K562 (cell line): ENCODE data around the gene SLC1A5. TPM values are rescaled to one million over a fixed set of nuclear protein-coding genes. Genes with fewer than 3 reads are reported as not detected.

Experiments used
- polyA plus RNA-seq, 8 experiments: library from polyadenylated mRNA; depleted of rRNA in 4 of 8; stranded (reverse) in 5 of 8; unstranded in 3 of 8; fragments of >200 nt; fragmentation: Nextera tagmentation in 2 of 8; fragmentation: Illumina TruSeq in 1 of 8; extraction: Ambion mirVana in 2 of 8; extraction: Trizol in 1 of 8; gene quantifications; 2 replicates each; pipeline versions ENCODE4 v1.2.1 to v1.2.3, GENCODE V29; 2011 to 2014; ENCODE audit warnings: inconsistent platforms in 1 of 8, missing spikeins in 1 of 8
- small RNA-seq: library from RNA; depleted of rRNA; stranded (forward); fragments of <200 nt; gene quantifications from one replicate; pipeline ENCODE3, GENCODE V24; 2014
- total RNA-seq, 7 experiments: library from RNA; depleted of rRNA in 6 of 7; stranded (reverse); fragments of >200 nt in 6 of 7; fragmentation: Illumina TruSeq in 2 of 7; extraction: Trizol in 2 of 7; gene quantifications; 2 replicates each; pipeline versions ENCODE4 v1.2.1 to v1.2.3, GENCODE V29; 2011 to 2021; ENCODE audit warnings: low replicate concordance in 1 of 7

SLC1A5 gene
- total and polyA plus RNA-seq, 9 of the 15 experiments (the other 6 are each of a cell fraction or from before 2014, with no cell fraction given) = 31.2 to 417 (median 134) TPM

Small RNAs within 50 kb of the gene (small RNA-seq; reads per million reads assigned to genes)
- not detected for gene AC008622.3
- gene HNRNPMP2 = not detected
- not detected for gene RF00019

Other genes with a start within 250 kb of the SLC1A5 start
Only the 7 nearest of the 10 such genes appear.
- gene GNG8, start 152.4 kb downstream of the SLC1A5 start, total RNA-seq (2014; rRNA removed) = not detected in 2 replicates
- gene GNG8, start 152.4 kb downstream of the SLC1A5 start, total RNA-seq (2014; rRNA removed; fragmentation: Illumina TruSeq; extraction: Trizol) = not detected in 2 replicates
- gene GNG8, start 152.4 kb downstream of the SLC1A5 start, total RNA-seq (2015; rRNA removed; fragmentation: Illumina TruSeq; extraction: Trizol) = not detected in 2 replicates
- not detected in 2 replicates for gene GNG8, start 152.4 kb downstream of the SLC1A5 start, total RNA-seq (2021)
- gene GNG8, start 152.4 kb downstream of the SLC1A5 start, polyA plus RNA-seq (2011; rRNA removed) = not detected in 2 replicates
- gene GNG8, start 152.4 kb downstream of the SLC1A5 start, polyA plus RNA-seq (2014; fragmentation: Illumina TruSeq; extraction: Trizol) = not detected in 2 replicates
- 1 to 10 TPM in 1 of 2 experiments, not detected in 1; 1.3 TPM for gene GNG8, start 152.4 kb downstream of the SLC1A5 start, polyA plus RNA-seq (2014; fragmentation: Nextera tagmentation; extraction: Ambion mirVana)
- not detected in 2 replicates for gene GNG8, start 152.4 kb downstream of the SLC1A5 start, polyA plus RNA-seq (2014; rRNA removed)
- 4.7 and 6.5 TPM in 2 replicates for gene DACT3, start 127.4 kb downstream of the SLC1A5 start, total RNA-seq (2014; rRNA removed)
- 2.8 TPM in 2 replicates for gene DACT3, start 127.4 kb downstream of the SLC1A5 start, total RNA-seq (2014; rRNA removed; fragmentation: Illumina TruSeq; extraction: Trizol)
- 2.3 and 2.5 TPM in 2 replicates for gene DACT3, start 127.4 kb downstream of the SLC1A5 start, total RNA-seq (2015; rRNA removed; fragmentation: Illumina TruSeq; extraction: Trizol)
- gene DACT3, start 127.4 kb downstream of the SLC1A5 start, total RNA-seq (2021) = 5.9 and 6.5 TPM in 2 replicates
- gene DACT3, start 127.4 kb downstream of the SLC1A5 start, polyA plus RNA-seq (2011; rRNA removed) = 3.3 and 3.5 TPM in 2 replicates
- gene DACT3, start 127.4 kb downstream of the SLC1A5 start, polyA plus RNA-seq (2014; fragmentation: Illumina TruSeq; extraction: Trizol) = 4.1 and 4.2 TPM in 2 replicates
- gene DACT3, start 127.4 kb downstream of the SLC1A5 start, polyA plus RNA-seq (2014; fragmentation: Nextera tagmentation; extraction: Ambion mirVana) = under 1 TPM; 0.67 to 0.83 TPM
- gene DACT3, start 127.4 kb downstream of the SLC1A5 start, polyA plus RNA-seq (2014; rRNA removed) = 3.3 and 5.1 TPM in 2 replicates
- 29.2 and 35.1 TPM in 2 replicates for gene PRKD2, start 71.5 kb downstream of the SLC1A5 start, total RNA-seq (2014; rRNA removed)
- 9.9 and 15.0 TPM in 2 replicates for gene PRKD2, start 71.5 kb downstream of the SLC1A5 start, total RNA-seq (2014; rRNA removed; fragmentation: Illumina TruSeq; extraction: Trizol)
- 14.9 and 19.0 TPM in 2 replicates for gene PRKD2, start 71.5 kb downstream of the SLC1A5 start, total RNA-seq (2015; rRNA removed; fragmentation: Illumina TruSeq; extraction: Trizol)
- 57.3 and 60.0 TPM in 2 replicates for gene PRKD2, start 71.5 kb downstream of the SLC1A5 start, total RNA-seq (2021)
- 11.0 and 11.1 TPM in 2 replicates for gene PRKD2, start 71.5 kb downstream of the SLC1A5 start, polyA plus RNA-seq (2011; rRNA removed)
- gene PRKD2, start 71.5 kb downstream of the SLC1A5 start, polyA plus RNA-seq (2014; fragmentation: Illumina TruSeq; extraction: Trizol) = 23.8 and 34.1 TPM in 2 replicates
- gene PRKD2, start 71.5 kb downstream of the SLC1A5 start, polyA plus RNA-seq (2014; fragmentation: Nextera tagmentation; extraction: Ambion mirVana) = 1 to 10 TPM; 1.8 to 4.9 TPM
- 21.1 and 22.4 TPM in 2 replicates for gene PRKD2, start 71.5 kb downstream of the SLC1A5 start, polyA plus RNA-seq (2014; rRNA removed)
- 8.2 and 11.3 TPM in 2 replicates for gene FKRP, start 42.5 kb downstream of the SLC1A5 start, total RNA-seq (2014; rRNA removed)
- 4.9 and 5.0 TPM in 2 replicates for gene FKRP, start 42.5 kb downstream of the SLC1A5 start, total RNA-seq (2014; rRNA removed; fragmentation: Illumina TruSeq; extraction: Trizol)
- gene FKRP, start 42.5 kb downstream of the SLC1A5 start, total RNA-seq (2015; rRNA removed; fragmentation: Illumina TruSeq; extraction: Trizol) = 7.3 and 7.6 TPM in 2 replicates
- gene FKRP, start 42.5 kb downstream of the SLC1A5 start, total RNA-seq (2021) = 11.2 and 14.9 TPM in 2 replicates
- gene FKRP, start 42.5 kb downstream of the SLC1A5 start, polyA plus RNA-seq (2011; rRNA removed) = 3.7 and 5.4 TPM in 2 replicates
- gene FKRP, start 42.5 kb downstream of the SLC1A5 start, polyA plus RNA-seq (2014; fragmentation: Illumina TruSeq; extraction: Trizol) = 6.5 and 10.2 TPM in 2 replicates
- 1 to 10 TPM in 1 of 2 experiments, under 1 TPM in 1; 0.68 to 1.1 TPM for gene FKRP, start 42.5 kb downstream of the SLC1A5 start, polyA plus RNA-seq (2014; fragmentation: Nextera tagmentation; extraction: Ambion mirVana)
- 15.2 and 16.1 TPM in 2 replicates for gene FKRP, start 42.5 kb downstream of the SLC1A5 start, polyA plus RNA-seq (2014; rRNA removed)
- 66.9 and 71.0 TPM in 2 replicates for gene STRN4, start 42.1 kb downstream of the SLC1A5 start, total RNA-seq (2014; rRNA removed)
- gene STRN4, start 42.1 kb downstream of the SLC1A5 start, total RNA-seq (2014; rRNA removed; fragmentation: Illumina TruSeq; extraction: Trizol) = 18.0 and 21.6 TPM in 2 replicates
- 36.9 and 39.2 TPM in 2 replicates for gene STRN4, start 42.1 kb downstream of the SLC1A5 start, total RNA-seq (2015; rRNA removed; fragmentation: Illumina TruSeq; extraction: Trizol)
- gene STRN4, start 42.1 kb downstream of the SLC1A5 start, total RNA-seq (2021) = 79.2 and 82.7 TPM in 2 replicates
- 42.8 and 60.4 TPM in 2 replicates for gene STRN4, start 42.1 kb downstream of the SLC1A5 start, polyA plus RNA-seq (2011; rRNA removed)
- gene STRN4, start 42.1 kb downstream of the SLC1A5 start, polyA plus RNA-seq (2014; fragmentation: Illumina TruSeq; extraction: Trizol) = 34.8 and 63.9 TPM in 2 replicates
- 1 to 10 TPM in 1 of 2 experiments, under 1 TPM in 1; 0.62 to 1.7 TPM for gene STRN4, start 42.1 kb downstream of the SLC1A5 start, polyA plus RNA-seq (2014; fragmentation: Nextera tagmentation; extraction: Ambion mirVana)
- gene STRN4, start 42.1 kb downstream of the SLC1A5 start, polyA plus RNA-seq (2014; rRNA removed) = 81.4 and 83.7 TPM in 2 replicates
- 294 and 338 TPM in 2 replicates for gene AP2S1, start 62.3 kb upstream of the SLC1A5 start, total RNA-seq (2014; rRNA removed)
- gene AP2S1, start 62.3 kb upstream of the SLC1A5 start, total RNA-seq (2014; rRNA removed; fragmentation: Illumina TruSeq; extraction: Trizol) = 95.3 and 97.5 TPM in 2 replicates
- gene AP2S1, start 62.3 kb upstream of the SLC1A5 start, total RNA-seq (2015; rRNA removed; fragmentation: Illumina TruSeq; extraction: Trizol) = 131 and 143 TPM in 2 replicates
- gene AP2S1, start 62.3 kb upstream of the SLC1A5 start, total RNA-seq (2021) = 254 and 263 TPM in 2 replicates
- 136 and 171 TPM in 2 replicates for gene AP2S1, start 62.3 kb upstream of the SLC1A5 start, polyA plus RNA-seq (2011; rRNA removed)
- 118 and 172 TPM in 2 replicates for gene AP2S1, start 62.3 kb upstream of the SLC1A5 start, polyA plus RNA-seq (2014; fragmentation: Illumina TruSeq; extraction: Trizol)
- 10 to 100 TPM; 32.4 to 72.0 TPM for gene AP2S1, start 62.3 kb upstream of the SLC1A5 start, polyA plus RNA-seq (2014; fragmentation: Nextera tagmentation; extraction: Ambion mirVana)
- gene AP2S1, start 62.3 kb upstream of the SLC1A5 start, polyA plus RNA-seq (2014; rRNA removed) = 196 and 212 TPM in 2 replicates
- gene ARHGAP35, start 72.4 kb upstream of the SLC1A5 start, total RNA-seq (2014; rRNA removed) = 10.2 and 13.8 TPM in 2 replicates
- 13.9 TPM in 2 replicates for gene ARHGAP35, start 72.4 kb upstream of the SLC1A5 start, total RNA-seq (2014; rRNA removed; fragmentation: Illumina TruSeq; extraction: Trizol)
- gene ARHGAP35, start 72.4 kb upstream of the SLC1A5 start, total RNA-seq (2015; rRNA removed; fragmentation: Illumina TruSeq; extraction: Trizol) = 16.0 and 16.2 TPM in 2 replicates
- 24.5 and 26.4 TPM in 2 replicates for gene ARHGAP35, start 72.4 kb upstream of the SLC1A5 start, total RNA-seq (2021)
- gene ARHGAP35, start 72.4 kb upstream of the SLC1A5 start, polyA plus RNA-seq (2011; rRNA removed) = 9.8 and 10.2 TPM in 2 replicates
- 15.7 and 18.6 TPM in 2 replicates for gene ARHGAP35, start 72.4 kb upstream of the SLC1A5 start, polyA plus RNA-seq (2014; fragmentation: Illumina TruSeq; extraction: Trizol)
- gene ARHGAP35, start 72.4 kb upstream of the SLC1A5 start, polyA plus RNA-seq (2014; fragmentation: Nextera tagmentation; extraction: Ambion mirVana) = 1 to 10 TPM in 1 of 2 experiments, under 1 TPM in 1; 0.27 to 1.1 TPM
- 7.6 and 9.4 TPM in 2 replicates for gene ARHGAP35, start 72.4 kb upstream of the SLC1A5 start, polyA plus RNA-seq (2014; rRNA removed)